GM19463 (cell line): ENCODE measurements around the gene CD44.
A peak's percentile ranks its signal among the peaks of the same experiment; 100 is the strongest.

Experiments
- ATAC-seq: cut with Tn5 transposase; IDR thresholded peaks from one replicate; pipeline ENCODE4 v1.9.1; 2021; ENCODE audit warnings: mild to moderate bottlenecking, moderate library complexity; ENCODE audit not compliant: unreplicated experiment

Gene CD44

GRCh38 chr11:35155677-35156076 is 16.7 kb downstream of the CD44 start:
- no peak for ATAC-seq

DNA sequence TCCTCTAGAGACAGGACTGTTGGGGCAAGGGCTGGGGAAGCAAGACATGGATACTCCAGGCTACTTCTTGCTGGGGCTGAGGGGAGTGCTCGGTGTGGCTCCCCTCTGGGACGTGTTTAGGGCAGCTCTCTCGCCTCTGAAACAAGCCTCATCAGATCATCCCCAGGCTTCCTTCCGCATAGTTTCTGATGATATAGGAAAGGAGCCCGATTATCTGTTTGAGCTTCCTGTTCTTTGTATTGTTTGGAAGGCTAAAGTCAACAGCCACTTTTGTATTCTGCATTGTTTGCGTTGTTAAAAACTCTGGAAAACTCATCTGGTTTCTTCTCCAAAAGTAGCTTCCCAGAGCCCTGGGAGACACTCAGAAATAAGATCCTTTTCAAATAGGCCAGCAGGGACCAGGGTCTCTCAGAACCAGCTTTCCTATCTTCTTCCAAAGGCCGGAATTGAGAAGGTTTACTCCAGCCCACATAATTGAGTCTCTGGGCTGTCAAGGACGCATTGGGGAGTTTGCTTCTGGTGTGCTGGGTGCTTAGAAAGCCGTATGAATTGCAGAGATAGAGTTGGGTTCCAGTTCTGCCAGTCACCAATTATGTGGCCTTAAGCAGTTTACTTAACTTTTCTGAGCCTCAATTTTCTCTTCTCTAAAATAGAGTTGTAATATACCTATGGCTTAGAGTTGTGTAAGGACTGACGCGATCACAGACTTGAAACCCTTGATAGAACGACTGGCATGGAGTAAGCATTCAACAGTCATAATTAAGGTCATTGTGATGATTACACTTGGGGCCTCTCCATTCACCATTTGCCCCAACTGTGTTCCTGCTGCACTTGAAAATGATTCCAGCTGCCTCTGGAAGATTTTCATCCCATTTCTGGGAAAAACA is 19.1 kb downstream of the CD44 start:
- ATAC-seq = no peak

- no peak for ATAC-seq
Measured at GRCh38 chr11:35158701-35159510, 19.9 kb downstream of the CD44 start.

DNA sequence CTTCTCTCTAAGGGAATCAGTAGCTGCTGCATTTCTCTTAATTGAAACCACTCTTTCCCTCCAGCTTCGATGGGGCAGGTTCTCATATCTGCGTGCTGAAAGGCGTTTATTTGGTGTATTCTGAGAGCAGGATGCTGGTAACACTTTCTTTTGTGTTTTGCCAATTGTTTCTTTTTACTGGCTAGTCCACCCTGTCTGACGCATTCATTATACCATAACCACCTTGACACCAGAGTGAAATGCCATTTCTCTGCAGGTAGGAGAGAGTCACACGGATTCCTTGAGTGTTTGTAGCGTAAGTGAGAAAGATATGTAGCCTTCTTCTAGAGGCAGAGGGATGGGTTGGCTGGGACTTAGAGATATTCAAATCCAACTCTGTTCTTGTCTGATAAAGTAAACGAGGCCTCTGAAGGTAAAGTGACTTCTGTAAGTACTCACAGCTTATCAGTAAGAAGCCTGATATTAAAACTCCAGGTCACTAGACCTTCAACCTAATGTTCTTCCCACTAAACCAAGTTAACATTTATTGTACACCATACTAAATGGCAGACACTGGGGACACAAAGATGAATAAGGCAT is 21.4 kb downstream of the CD44 start:
- no peak for ATAC-seq

- no peak for ATAC-seq
Measured at GRCh38 chr11:35160902-35161597, 22.1 kb downstream of the CD44 start.

- ATAC-seq = no peak
Measured at GRCh38 chr11:35162745-35163144, 23.8 kb downstream of the CD44 start.

DNA sequence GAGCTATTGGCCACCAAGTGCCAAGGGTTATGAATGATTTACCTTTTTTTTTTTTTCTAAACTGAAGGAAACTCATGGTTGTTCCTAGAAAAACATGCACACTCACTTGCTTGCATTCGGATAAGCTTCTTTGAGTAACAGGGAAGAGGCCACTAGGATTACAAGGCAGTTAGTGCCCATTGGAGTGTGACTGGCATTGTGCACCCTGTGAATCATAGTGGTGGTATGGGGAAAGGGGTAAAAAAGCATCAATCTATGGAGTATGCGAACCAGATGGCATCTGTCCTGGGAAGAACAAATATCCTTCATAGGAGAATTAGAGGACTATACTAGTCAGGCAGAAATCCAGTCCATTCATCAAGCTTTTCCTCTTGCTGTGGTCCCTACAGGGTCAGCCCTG is 24.2 kb downstream of the CD44 start:
- ATAC-seq = no peak

GRCh38 chr11:35163702-35164496 is 24.9 kb downstream of the CD44 start:
- ATAC-seq = no peak

- no peak for ATAC-seq
Measured at GRCh38 chr11:35165030-35165422, 26.1 kb downstream of the CD44 start.

GRCh38 chr11:35165423-35166368 is 26.7 kb downstream of the CD44 start:
- peak; percentile 75 for ATAC-seq

DNA sequence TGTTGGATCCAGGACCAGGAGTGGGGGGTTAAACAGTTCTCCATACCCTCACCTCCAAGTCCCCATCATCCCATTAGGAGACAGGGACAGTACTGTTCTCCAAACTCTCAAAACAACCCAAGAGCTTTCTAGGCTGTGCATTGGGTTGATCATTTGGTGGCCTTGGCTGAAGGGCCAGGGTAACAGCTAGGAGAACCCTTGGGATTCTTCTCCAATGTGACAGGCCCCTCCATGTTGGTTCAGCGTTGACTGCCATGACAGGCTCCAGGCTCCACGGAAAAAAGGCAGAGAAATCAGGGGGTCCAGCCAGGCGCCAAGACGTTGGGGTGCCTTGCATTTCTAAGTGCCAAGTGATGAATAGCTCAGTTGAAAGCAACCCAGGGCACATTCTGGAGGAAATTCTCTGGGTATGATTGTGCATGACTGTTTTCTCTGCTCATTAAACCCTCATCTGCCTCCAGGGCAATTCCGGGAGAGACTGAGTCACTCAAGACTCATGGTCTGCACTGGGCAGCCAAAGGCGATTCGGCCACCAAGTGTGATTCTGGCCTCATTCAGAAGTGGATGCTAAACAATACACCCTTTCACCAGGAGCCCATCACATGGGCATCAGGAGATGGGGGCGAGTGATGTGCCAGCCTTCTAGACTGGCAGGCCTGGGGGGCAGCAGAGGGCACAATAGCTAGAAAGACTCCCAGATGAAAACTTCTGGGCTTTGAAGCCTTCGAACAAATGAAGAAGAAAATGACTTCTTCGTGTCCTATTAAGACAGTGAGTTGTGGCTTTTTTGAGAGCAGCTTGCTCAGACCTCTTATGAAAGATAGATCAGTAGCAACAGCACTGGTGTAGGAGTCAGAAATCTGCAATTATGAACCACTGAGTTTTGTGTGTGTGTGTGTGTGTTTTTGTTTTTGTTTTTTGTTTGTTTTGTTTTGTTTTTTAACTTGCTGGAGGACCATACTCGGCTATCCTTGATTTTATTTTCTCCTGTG is 27.7 kb downstream of the CD44 start:
- peak; percentile 6 for ATAC-seq

- no peak for ATAC-seq
Measured at GRCh38 chr11:35167426-35167954, 28.5 kb downstream of the CD44 start.

DNA sequence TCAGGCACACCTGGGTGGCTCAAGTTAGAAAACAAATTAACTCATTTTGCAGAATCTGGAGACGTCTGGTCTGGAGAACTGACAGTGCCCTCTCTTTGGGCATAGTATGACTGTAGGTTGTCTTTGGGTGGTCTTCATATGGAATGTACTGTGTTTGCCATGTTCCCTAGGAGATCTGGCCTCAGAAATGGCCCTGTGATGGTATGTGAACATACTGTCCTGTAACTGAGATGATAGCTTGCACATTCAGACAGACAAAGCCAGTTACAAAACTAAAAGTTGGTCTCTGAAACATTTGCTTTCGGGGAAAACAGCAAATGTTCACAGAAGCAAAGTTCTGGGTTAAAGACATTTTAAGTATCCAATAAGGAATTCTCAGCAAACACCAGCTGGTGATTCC is 29.7 kb downstream of the CD44 start:
- ATAC-seq = no peak

DNA sequence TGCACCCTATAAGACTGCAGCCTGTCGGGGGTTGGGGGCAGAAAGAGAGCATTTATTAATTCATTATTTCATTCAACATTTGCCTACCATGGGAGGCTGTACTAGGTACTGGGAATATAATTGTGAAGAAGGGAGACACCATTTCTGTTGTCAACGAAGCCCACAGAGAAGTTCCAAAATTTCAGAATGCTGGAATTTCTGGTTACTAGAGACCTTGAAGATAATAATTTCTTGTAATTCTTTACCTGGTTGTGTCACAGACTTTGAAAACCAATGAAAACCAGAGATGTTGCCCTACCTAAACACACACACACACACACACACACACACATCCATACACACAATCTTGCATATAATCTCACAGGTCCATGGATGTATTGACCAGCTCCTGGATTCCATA is 30.1 kb downstream of the CD44 start:
- no peak for ATAC-seq

DNA sequence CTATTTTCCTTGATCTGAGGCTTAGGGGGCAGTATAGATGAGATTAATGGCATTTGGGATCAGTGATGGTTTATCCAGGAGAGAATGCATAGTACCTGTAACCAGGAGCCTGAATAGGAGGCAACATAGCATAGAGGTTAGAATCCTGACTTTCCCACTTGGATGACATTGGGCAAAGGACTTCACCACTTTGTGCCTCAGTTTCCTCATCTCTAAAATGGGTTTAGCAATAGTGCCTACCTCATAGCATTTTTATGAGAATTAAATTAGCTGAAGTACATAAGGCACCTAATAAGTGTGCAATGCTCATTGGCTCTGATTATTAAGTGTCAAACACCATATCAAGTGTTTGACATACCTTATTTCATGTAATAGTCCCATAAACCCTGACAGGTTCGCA is 30.8 kb downstream of the CD44 start:
- no peak for ATAC-seq

DNA sequence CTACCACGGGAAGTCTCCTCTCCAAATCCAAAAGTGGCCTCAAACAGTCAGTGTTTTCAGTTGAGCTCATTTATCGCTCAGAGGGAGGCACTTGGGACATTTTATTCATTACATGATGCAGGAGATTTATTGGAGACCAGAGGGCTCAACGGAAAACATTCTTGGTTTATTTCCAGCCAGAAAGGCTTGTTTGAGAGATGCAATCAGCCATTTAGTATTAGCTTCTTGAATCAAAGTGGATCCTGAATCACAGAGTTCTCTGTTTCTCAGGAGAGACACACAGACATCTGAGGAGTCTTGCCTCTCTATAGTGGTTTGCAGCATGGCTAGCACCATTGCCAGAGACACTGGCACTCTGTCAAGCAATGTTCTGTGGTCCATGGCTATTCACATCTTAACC is 31.5 kb downstream of the CD44 start:
- no peak for ATAC-seq

DNA sequence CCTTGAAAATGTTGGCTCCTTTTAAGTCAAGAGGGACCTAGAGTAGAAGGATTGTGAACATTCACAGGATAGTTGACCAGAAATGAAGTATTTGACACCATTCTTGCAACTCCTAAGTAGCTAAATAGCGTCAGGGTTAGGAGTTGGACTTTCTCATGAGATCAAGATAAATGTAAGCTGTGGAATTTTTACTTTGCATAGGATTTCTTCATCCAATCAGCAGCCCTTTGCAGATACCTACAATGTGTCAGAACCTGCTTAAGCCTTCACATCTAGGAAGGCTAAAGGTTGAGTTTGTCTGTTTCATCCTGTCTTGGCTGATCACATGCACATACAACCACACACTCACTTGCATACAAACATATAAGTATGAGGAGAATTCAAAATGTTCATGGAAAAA is 32.3 kb downstream of the CD44 start:
- no peak for ATAC-seq

GRCh38 chr11:35173011-35173511 is 34.1 kb downstream of the CD44 start:
- peak; percentile 53 for ATAC-seq
